GM12872 (cell line): Measurements from ENCODE around the gene FOXB2.

Source experiments
- CTCF ChIP-seq: IDR thresholded peaks from 3 replicates; pipeline ENCODE4 v1.5.1; 2011; ENCODE audit warnings: low read depth, mild to moderate bottlenecking, low read length, moderate library complexity; ENCODE audit not compliant: insufficient read depth

FOXB2 gene

DNA sequence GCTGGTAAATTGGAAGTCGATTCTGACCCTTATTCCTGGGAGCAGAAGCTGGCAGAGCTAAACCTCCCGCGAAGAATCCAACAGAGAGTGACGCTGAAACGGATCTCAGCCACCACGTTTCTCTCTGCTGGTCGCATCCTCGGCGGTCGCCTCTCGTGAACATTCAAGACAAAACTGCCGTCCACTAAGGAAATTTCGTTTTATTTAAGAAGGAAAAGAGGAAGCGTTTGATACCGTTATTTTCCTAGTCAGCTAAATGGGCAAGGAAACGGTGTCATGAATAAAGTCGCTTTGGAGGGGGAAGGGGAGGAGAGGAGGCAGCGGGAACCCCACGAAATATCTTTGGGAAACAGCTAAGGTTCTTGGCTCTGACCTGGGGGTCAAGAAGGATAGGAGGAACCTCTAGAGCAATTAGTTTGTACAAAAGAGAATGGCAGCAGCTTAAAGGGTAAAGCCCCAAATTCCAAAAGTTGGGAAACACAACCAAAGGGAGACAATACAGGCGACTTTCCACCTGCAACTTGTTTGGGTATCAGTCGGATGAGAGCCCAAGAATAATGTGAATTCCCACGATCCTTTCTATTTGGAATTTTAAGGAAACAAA, 1.9 kb downstream of the FOXB2 start:
- no peak for TF ChIP-seq CTCF

DNA sequence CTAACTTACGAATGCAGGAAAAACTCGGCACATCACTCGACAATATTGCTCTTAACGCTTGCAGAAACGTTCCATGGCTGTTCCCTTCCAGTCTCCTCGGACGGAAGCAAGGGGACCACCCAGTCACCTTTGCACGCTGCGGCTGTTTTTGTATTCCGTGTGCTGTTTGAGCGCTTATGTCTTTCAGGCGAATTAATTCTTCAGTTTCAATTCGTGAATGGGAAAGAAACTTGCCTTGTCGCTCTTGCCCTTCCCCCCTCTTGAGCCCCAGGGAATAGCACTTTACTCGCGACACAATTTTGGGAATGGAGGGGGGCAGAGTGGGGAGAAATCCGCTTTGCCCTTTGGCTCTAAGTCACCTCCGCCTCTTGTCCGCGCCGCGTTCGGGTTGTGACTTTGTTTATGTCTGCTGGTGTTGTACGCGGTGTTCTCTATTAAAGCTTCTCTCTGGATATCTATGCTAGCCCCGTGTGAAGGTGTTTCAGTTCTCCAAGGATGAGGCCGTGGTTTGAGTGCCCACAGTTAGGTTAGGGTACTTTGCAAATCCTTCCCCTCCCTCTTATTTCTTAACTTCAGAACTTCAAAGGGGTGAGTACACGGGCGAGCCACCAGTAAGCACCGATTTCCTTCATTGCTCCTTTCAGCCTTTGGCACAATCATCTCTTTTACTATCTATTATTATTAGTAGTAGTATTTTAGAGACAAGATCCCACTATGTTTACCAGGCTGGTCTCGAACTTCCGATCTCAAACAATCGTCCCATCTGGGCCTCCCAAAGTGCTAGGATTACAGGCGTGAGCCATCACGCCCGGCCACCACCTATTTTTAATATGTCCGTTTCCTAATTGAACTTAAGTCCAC, 2.7 kb downstream of the FOXB2 start:
- no peak for TF ChIP-seq CTCF

DNA sequence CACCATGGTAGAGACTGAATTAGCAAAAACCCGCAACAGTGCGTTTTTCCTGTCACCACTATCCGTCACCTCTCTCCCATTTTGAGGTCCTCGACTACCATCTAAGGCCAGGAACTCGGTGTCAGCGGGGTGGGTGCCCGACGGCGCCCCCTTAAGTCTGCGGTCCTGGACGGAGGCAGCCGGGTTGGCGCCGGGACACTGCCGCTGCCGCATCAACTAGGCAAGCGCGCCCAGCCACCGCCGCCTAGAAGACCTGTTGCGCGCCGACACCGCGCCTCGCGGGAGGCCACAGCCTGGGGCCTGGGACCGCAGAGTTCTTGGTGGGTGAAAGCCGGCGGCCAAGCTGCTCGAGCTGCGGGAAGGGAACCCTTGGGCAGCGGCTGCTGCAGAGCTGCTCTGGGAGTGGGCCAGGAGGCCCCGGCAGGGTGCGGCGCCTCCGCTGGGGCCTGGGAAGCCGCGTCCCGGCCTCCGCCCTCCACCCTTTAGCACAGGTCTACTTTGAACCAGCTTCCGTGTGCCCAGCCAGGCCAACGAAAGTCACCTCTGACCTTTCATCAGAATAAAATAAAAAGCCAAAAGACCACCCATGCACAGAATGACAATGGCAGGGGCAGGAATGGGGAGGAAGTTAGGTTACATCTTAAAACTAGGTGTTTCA, 3.5 kb downstream of the FOXB2 start:
- no peak for TF ChIP-seq CTCF

DNA sequence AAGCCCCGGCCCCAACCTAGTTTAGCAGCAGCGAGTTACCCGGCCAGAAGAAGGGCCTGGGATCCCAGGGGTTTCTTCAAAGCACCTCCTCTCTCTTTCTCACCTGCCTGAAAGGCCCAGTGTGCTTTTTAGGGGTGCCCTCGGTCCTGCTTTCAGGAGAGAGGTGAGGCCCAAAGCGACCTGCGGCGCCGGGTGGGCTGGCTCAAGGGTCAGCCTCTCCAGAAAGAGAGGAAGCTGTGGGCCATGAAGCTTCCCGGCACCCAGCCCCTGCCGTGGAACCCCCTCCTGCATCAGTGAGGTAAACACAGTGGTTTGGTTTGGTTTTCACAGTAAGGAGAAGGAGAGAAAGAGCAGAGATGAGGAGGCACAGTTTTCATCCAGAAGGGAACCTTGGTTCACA, 4.3 kb downstream of the FOXB2 start:
- TF ChIP-seq CTCF, result no peak

GRCh38 chr9:77024776-77025545, 5.5 kb downstream of the FOXB2 start:
- no peak for TF ChIP-seq CTCF

GRCh38 chr9:77028478-77028877, 9.0 kb downstream of the FOXB2 start:
- TF ChIP-seq CTCF, result no peak

DNA sequence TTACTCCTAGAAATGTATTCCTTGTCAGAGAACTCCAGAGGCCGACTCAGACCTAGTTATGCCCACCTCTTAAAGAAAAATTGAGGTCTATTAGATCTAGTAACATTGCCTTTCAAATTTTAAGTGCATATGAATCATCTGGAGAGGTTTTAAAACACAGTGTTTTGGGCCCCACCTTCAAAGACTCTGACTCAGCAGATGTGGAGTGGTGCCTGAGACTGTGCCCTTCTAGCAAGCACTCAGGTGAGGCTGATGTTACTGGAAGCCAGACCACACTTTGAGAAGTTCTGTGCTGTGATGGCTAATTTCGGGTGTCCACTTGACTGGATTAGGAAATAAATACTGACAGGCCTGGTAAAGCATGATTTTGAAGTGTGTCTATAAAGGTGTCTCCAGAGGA, 10.6 kb downstream of the FOXB2 start:
- no peak for TF ChIP-seq CTCF
